Measurements from ENCODE around the gene CRYBA4. TPM values are rescaled to one million over a fixed set of nuclear protein-coding genes. Genes with fewer than 3 reads are reported as not detected.

Gene CRYBA4

GRCh38 chr22:26679003-26679629 is 57.4 kb downstream of the CRYBA4 start:
- peaks cover 5% of the 10 kb centered on the region for H3K9me3 ChIP-seq (ENCODE audit: control insufficient read depth, low read length)
- no peaks in the 10 kb centered on the region for H3K27me3 ChIP-seq (ENCODE audit: control insufficient read depth in 1 of 2, insufficient read depth in 1 of 2, low read length in 2 of 2)
- H3K27ac ChIP-seq (ENCODE audit: low read length, poor library complexity, severe bottlenecking): no peak overlapping the region
- 44% methylated on average over 9 of the region's 9 CpGs for WGBS
- H4K91ac ChIP-seq (ENCODE audit: low read length): no peak overlapping the region
- H3K14ac ChIP-seq (ENCODE audit: low read length in 2 of 2): no peak overlapping the region
- H2BK15ac ChIP-seq (ENCODE audit: low read depth, poor library complexity, severe bottlenecking): no peak overlapping the region
- H2BK120ac ChIP-seq (ENCODE audit: low read depth, low read length): no peak overlapping the region
- H2AFZ ChIP-seq (ENCODE audit: low read depth, low read length): no peak overlapping the region
- no peak overlapping the region for H2AK5ac ChIP-seq (ENCODE audit: low read length, severe bottlenecking)
- no peak overlapping the region for H3K4me2 ChIP-seq (ENCODE audit: low read length, poor library complexity, severe bottlenecking)
- H3K23ac ChIP-seq (ENCODE audit: low read length in 2 of 2): no peak overlapping the region
- no peak overlapping the region for H2BK12ac ChIP-seq (ENCODE audit: low read length in 2 of 2)
- peak; percentile 84 for DNase-seq
- peaks cover 3 to 21% of the 10 kb centered on the region in 2 experiments for H3K36me3 ChIP-seq (ENCODE audit: control insufficient read depth in 1 of 2, insufficient read depth in 2 of 2, low read depth in 1 of 2, low read length in 2 of 2)
- peaks cover 31% of the 10 kb centered on the region for H3K4me1 ChIP-seq (ENCODE audit: control insufficient read depth, insufficient read depth, low read depth, low read length)
- H3K9ac ChIP-seq (ENCODE audit: low read length): no peak overlapping the region
- H3K79me1 ChIP-seq (replicated peaks; ENCODE audit: low read length, poor library complexity, severe bottlenecking): peaks cover 34% of the 10 kb centered on the region
- H2BK5ac ChIP-seq (ENCODE audit: low read depth, low read length, poor library complexity, severe bottlenecking): no peak overlapping the region
- no peak overlapping the region for H3K4me3 ChIP-seq (ENCODE audit: insufficient read depth in 1 of 2, low read depth in 1 of 2, low read length in 2 of 2)
- H3K4ac ChIP-seq (ENCODE audit: low read depth in 1 of 2, low read length in 2 of 2): no peak overlapping the region
- no peak overlapping the region for H4K8ac ChIP-seq (ENCODE audit: low read length)
- H3K18ac ChIP-seq (ENCODE audit: low read depth in 1 of 2, low read length in 2 of 2): no peak overlapping the region

Small RNA genes within 50 kb of the gene (small RNA-seq; reads per million reads assigned to genes)
- not detected for gene RF01874 (ENCODE audit: low read depth)
